HEK293 (cell line): Measurements from ENCODE around the gene PPP2R2D.

Experiments
- YY1 ChIP-seq: fragments of 450-650 bp; formaldehyde crosslinking; IDR thresholded peaks from 2 replicates; pipeline ENCODE4 v1.5.1; 2018; ENCODE audit warnings: missing biosample characterization, missing genetic modification characterization
- ZFP37 ChIP-seq: fragments of 450-650 bp; formaldehyde crosslinking; IDR thresholded peaks from 2 replicates; pipeline ENCODE4 v1.5.1; 2016; ENCODE audit warnings: missing biosample characterization, missing genetic modification characterization
- ZNF274 ChIP-seq, 2 experiments: fragments of 200-500 bp in 1 of 2; fragments of 450-650 bp in 1 of 2; sonication (Bioruptor generic) in 1 of 2; formaldehyde crosslinking in 1 of 2; IDR thresholded peaks; 2 replicates each; pipeline versions ENCODE4 v1.5.1 to v1.6.1; 2014 to 2016; ENCODE audit warnings: borderline replicate concordance in 1 of 2, inconsistent platforms in 1 of 2, low read length in 1 of 2, missing biosample characterization in 1 of 2, missing genetic modification characterization in 1 of 2
- ZNF394 ChIP-seq: fragments of 450-650 bp; formaldehyde crosslinking; IDR thresholded peaks from 2 replicates; pipeline ENCODE4 v1.5.1; 2016; ENCODE audit warnings: missing biosample characterization, missing genetic modification characterization, mild to moderate bottlenecking, moderate library complexity, borderline replicate concordance
- ZNF423 ChIP-seq: fragments of 450-650 bp; formaldehyde crosslinking; IDR thresholded peaks from 2 replicates; pipeline ENCODE4 v1.5.1; 2016; ENCODE audit warnings: missing biosample characterization, missing genetic modification characterization
- ZNF660 ChIP-seq: fragments of 450-650 bp; IDR thresholded peaks from 2 replicates; pipeline ENCODE4 v1.5.1; 2018; ENCODE audit warnings: missing biosample characterization, mild to moderate bottlenecking, missing genetic modification characterization
- ZSCAN30 ChIP-seq: fragments of 450-650 bp; IDR thresholded peaks from 2 replicates; pipeline ENCODE4 v1.5.1; 2018; ENCODE audit warnings: missing biosample characterization, mild to moderate bottlenecking, missing genetic modification characterization, moderate library complexity
- TF ChIP-seq, protein P1 (sequence below): fragments of 450-650 bp; formaldehyde crosslinking; IDR thresholded peaks from 2 replicates; pipeline ENCODE4 v1.5.1; 2016; ENCODE audit warnings: missing biosample characterization, missing genetic modification characterization
- TF ChIP-seq, protein P2 (sequence below): sonication (generic); formaldehyde crosslinking; IDR thresholded peaks from 2 replicates; pipeline ENCODE4 v1.8.1; 2022; ENCODE audit warnings: mild to moderate bottlenecking, moderate library complexity, missing genetic modification reagents
- TF ChIP-seq, protein P3 (sequence below): fragments of 450-650 bp; formaldehyde crosslinking; IDR thresholded peaks from 2 replicates; pipeline ENCODE4 v1.5.1; 2016; ENCODE audit warnings: missing biosample characterization, missing genetic modification characterization
- TF ChIP-seq, protein P4 (sequence below): fragments of 450-650 bp; formaldehyde crosslinking; IDR thresholded peaks from 2 replicates; pipeline ENCODE4 v1.5.1; 2016; ENCODE audit warnings: missing biosample characterization, missing genetic modification characterization

DNA sequence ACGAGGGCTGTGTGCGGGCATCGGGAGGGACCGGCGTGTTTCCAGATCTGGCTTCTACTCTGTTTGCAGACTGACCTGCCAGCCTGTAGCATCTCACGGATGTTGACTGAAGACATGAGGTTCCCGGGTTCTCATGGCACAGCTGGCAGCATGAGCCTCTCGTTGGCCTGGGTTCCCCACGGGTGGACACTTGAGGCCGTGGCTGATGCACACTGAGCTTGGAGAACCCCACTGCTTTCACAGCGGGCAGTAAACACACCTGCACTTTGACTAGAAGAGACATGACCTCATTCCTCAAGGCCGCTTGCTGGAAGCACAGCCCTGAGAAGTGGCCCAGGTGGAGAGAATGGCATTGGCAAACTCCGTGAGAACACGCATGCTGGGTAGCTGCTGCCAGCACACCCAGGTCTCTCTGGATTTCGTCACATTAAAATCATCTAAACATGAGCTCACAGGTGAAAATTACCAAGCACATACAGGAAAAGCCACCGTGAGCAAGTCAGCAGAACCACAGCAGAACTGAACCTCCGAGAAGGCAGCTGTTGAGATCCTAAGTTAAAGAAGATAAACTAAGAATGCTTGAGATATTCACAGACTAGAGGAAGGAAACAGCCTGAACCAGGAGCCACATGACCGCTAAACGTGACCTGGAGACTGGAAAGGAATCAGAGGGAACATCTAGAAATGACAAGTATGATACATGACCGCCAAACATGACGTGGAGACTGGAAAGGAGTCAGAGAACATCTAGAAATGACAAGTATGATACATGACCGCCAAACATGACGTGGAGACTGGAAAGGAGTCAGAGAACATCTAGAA lies 48.4 kb downstream of the PPP2R2D start:
- TF ChIP-seq ZNF274 (IDR thresholded peaks at IDR 0.05; ENCODE audit: low read length) (no peak), ZNF274 (tag by site-specific recombination; IDR thresholded peaks at IDR 0.05; ENCODE audit: borderline replicate concordance) (no peak), ZFP37 (no peak), ZNF394 (tag by site-specific recombination) (no peak), YY1 (no peak), ZSCAN30 (no peak), ZNF660 (tag by site-specific recombination) (no peak), ZNF423 (tag by site-specific recombination) (no peak)
- TF ChIP-seq, protein P1, sequence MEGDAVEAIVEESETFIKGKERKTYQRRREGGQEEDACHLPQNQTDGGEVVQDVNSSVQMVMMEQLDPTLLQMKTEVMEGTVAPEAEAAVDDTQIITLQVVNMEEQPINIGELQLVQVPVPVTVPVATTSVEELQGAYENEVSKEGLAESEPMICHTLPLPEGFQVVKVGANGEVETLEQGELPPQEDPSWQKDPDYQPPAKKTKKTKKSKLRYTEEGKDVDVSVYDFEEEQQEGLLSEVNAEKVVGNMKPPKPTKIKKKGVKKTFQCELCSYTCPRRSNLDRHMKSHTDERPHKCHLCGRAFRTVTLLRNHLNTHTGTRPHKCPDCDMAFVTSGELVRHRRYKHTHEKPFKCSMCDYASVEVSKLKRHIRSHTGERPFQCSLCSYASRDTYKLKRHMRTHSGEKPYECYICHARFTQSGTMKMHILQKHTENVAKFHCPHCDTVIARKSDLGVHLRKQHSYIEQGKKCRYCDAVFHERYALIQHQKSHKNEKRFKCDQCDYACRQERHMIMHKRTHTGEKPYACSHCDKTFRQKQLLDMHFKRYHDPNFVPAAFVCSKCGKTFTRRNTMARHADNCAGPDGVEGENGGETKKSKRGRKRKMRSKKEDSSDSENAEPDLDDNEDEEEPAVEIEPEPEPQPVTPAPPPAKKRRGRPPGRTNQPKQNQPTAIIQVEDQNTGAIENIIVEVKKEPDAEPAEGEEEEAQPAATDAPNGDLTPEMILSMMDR (tag by site-specific recombination) = no peak
- TF ChIP-seq, protein P2, sequence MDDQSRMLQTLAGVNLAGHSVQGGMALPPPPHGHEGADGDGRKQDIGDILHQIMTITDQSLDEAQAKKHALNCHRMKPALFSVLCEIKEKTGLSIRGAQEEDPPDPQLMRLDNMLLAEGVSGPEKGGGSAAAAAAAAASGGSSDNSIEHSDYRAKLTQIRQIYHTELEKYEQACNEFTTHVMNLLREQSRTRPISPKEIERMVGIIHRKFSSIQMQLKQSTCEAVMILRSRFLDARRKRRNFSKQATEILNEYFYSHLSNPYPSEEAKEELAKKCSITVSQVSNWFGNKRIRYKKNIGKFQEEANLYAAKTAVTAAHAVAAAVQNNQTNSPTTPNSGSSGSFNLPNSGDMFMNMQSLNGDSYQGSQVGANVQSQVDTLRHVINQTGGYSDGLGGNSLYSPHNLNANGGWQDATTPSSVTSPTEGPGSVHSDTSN = no peak
- TF ChIP-seq, protein P3, sequence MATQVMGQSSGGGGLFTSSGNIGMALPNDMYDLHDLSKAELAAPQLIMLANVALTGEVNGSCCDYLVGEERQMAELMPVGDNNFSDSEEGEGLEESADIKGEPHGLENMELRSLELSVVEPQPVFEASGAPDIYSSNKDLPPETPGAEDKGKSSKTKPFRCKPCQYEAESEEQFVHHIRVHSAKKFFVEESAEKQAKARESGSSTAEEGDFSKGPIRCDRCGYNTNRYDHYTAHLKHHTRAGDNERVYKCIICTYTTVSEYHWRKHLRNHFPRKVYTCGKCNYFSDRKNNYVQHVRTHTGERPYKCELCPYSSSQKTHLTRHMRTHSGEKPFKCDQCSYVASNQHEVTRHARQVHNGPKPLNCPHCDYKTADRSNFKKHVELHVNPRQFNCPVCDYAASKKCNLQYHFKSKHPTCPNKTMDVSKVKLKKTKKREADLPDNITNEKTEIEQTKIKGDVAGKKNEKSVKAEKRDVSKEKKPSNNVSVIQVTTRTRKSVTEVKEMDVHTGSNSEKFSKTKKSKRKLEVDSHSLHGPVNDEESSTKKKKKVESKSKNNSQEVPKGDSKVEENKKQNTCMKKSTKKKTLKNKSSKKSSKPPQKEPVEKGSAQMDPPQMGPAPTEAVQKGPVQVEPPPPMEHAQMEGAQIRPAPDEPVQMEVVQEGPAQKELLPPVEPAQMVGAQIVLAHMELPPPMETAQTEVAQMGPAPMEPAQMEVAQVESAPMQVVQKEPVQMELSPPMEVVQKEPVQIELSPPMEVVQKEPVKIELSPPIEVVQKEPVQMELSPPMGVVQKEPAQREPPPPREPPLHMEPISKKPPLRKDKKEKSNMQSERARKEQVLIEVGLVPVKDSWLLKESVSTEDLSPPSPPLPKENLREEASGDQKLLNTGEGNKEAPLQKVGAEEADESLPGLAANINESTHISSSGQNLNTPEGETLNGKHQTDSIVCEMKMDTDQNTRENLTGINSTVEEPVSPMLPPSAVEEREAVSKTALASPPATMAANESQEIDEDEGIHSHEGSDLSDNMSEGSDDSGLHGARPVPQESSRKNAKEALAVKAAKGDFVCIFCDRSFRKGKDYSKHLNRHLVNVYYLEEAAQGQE (tag by site-specific recombination) = no peak
- TF ChIP-seq, protein P4, sequence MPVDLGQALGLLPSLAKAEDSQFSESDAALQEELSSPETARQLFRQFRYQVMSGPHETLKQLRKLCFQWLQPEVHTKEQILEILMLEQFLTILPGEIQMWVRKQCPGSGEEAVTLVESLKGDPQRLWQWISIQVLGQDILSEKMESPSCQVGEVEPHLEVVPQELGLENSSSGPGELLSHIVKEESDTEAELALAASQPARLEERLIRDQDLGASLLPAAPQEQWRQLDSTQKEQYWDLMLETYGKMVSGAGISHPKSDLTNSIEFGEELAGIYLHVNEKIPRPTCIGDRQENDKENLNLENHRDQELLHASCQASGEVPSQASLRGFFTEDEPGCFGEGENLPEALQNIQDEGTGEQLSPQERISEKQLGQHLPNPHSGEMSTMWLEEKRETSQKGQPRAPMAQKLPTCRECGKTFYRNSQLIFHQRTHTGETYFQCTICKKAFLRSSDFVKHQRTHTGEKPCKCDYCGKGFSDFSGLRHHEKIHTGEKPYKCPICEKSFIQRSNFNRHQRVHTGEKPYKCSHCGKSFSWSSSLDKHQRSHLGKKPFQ = no peak
